Liver (tissue), 3 donors: Measurements from ENCODE around the gene DGKH.

Experiments used
- ATF3 ChIP-seq: IDR thresholded peaks from 2 replicates; pipeline ENCODE4 v1.6.1; 2016; ENCODE audit warnings: antibody characterized with exemption
- CTCF ChIP-seq: fragments of 150-350 bp; IDR thresholded peaks from 2 replicates; pipeline ENCODE4 v1.5.1; 2017; ENCODE audit warnings: improper control_type of control experiment, low read depth, low read length; ENCODE audit not compliant: missing input control
- EGR1 ChIP-seq, 2 donors: IDR thresholded peaks; 2 replicates each; pipeline ENCODE4 v1.6.1; 2016 to 2018; ENCODE audit warnings: antibody characterized with exemption in 2 of 2, low read depth in 2 of 2
- GABPA ChIP-seq, 2 donors: IDR thresholded peaks in 1 of 2; conservative IDR thresholded peaks in 1 of 2; 2 replicates each; pipeline ENCODE4 v1.6.1; 2016; ENCODE audit warnings: antibody characterized with exemption in 2 of 2, mild to moderate bottlenecking in 1 of 2, moderate library complexity in 1 of 2
- JUND ChIP-seq, 2 donors: IDR thresholded peaks; 2 replicates each; pipeline ENCODE4 v1.6.1; 2016; ENCODE audit warnings: antibody characterized with exemption in 2 of 2
- NR2F2 ChIP-seq: IDR thresholded peaks from 2 replicates; pipeline ENCODE4 v1.6.1; 2016; ENCODE audit warnings: antibody characterized with exemption
- RAD21 ChIP-seq, 2 donors: IDR thresholded peaks; 2 replicates each; pipeline ENCODE4 v1.6.1; 2016; ENCODE audit warnings: antibody characterized with exemption in 2 of 2, mild to moderate bottlenecking in 2 of 2
- REST ChIP-seq: IDR thresholded peaks from 2 replicates; pipeline ENCODE4 v1.6.1; 2016; ENCODE audit warnings: antibody characterized with exemption, mild to moderate bottlenecking
- SP1 ChIP-seq: IDR thresholded peaks from 2 replicates; pipeline ENCODE4 v1.6.1; 2018; ENCODE audit warnings: antibody characterized with exemption, mild to moderate bottlenecking
- TAF1 ChIP-seq: conservative IDR thresholded peaks from 2 replicates; pipeline ENCODE4 v1.6.1; 2016; ENCODE audit warnings: antibody characterized with exemption, mild to moderate bottlenecking
- YY1 ChIP-seq: IDR thresholded peaks from 2 replicates; pipeline ENCODE4 v1.6.1; 2016; ENCODE audit warnings: antibody characterized with exemption, mild to moderate bottlenecking
- TF ChIP-seq, protein P1 (sequence below): IDR thresholded peaks from 2 replicates; pipeline ENCODE4 v1.6.1; 2016; ENCODE audit warnings: antibody characterized with exemption
- donor health status: healthy.
- donor health status: healthy.

- TF ChIP-seq YY1, result no peak
- TF ChIP-seq CTCF, result no peak
- TF ChIP-seq GABPA (IDR thresholded peaks at IDR 0.05 in 1 of 2, conservative IDR thresholded peaks at IDR 0.05 in 1 of 2), result no peak
- no peak for TF ChIP-seq SP1
- TF ChIP-seq RAD21 (IDR thresholded peaks at IDR 0.05), result no peak
- no peak for TF ChIP-seq NR2F2
- TF ChIP-seq REST, result no peak
- TF ChIP-seq EGR1 (IDR thresholded peaks at IDR 0.05; ENCODE audit: low read depth in 2 of 2), result no peak
- TF ChIP-seq, protein P1, sequence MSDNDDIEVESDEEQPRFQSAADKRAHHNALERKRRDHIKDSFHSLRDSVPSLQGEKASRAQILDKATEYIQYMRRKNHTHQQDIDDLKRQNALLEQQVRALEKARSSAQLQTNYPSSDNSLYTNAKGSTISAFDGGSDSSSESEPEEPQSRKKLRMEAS, result no peak
- TF ChIP-seq ATF3, result no peak
- no peak for TF ChIP-seq JUND (IDR thresholded peaks at IDR 0.05)
- TF ChIP-seq TAF1, result no peak
These were observed 9.6 kb upstream of the DGKH start for GRCh38 chr13:42038661-42039456.
